DMS114 treated with DMSO at 0.1 percent for 48 hours (cell line): ENCODE measurements around the gene DIP2C.
"Not testable (repeated sequence)": the region's sequence is repeated elsewhere in the genome, so short reads cannot be mapped to it uniquely, and the experiment has no call there.

Experiments
- DNase-seq: peaks from one replicate; lab custom pipeline; 2025; ENCODE audit not compliant: unreplicated experiment; lab: John Stamatoyannopoulos, UW

The DIP2C gene

DNA sequence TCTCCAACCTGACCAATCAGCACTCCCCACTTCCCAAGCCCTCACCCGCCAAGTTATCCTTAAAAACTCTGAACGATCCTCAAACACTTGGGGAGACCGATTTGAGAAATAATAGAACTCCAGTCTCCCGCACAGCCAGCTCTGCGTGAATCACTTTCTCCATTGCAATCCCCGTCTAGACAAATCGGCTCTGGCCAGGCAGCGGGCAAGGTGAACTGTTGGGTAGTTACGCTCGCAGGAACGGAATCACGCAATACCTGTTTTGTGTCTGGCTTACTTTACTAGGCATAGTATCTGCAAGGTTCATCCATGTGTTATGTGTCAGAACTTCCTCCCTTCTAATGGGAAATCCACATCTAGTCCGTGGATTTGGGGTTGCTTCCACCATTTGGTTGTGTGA, 282.5 kb downstream of the DIP2C start:
- no peak for DNase-seq

DNA sequence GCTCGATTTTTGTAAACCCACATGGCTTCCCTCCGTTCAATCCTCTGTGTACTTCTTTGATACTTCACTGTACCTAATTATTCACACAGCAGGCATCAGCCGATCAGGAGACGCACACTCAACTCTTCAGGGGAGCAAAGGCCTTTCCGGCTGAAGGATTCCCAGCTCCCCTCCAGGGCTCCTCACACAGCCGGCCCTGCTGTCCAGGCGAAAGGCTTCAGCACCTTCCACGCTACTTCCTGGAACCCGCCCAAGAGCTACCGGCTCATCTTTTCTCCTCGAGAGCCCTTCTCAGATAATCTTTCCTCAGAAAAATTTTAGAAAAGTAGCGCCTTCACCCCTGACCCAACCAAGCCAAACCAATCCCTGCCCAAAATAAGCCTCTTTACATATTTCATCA, 283.8 kb downstream of the DIP2C start:
- no peak for DNase-seq

DNA sequence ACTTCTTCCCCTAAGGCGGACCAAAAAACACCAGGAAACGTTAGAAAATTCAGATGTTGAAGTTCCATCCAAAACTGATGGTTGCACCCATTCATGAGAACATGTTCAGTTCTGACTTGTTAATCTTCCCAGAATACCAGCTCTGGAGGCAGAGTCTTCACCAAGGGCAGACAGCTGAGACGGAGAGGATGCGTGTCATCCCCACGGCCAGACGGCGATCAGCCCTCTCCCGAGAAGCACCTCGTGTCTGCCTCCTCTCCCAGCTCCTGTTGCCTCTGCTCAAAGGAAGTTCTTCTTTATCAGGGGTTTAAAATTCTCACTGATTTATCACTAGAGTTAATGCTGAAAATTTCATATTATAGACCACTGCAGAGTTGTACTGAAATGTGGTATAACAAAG, 284.5 kb downstream of the DIP2C start:
- no peak for DNase-seq

DNA sequence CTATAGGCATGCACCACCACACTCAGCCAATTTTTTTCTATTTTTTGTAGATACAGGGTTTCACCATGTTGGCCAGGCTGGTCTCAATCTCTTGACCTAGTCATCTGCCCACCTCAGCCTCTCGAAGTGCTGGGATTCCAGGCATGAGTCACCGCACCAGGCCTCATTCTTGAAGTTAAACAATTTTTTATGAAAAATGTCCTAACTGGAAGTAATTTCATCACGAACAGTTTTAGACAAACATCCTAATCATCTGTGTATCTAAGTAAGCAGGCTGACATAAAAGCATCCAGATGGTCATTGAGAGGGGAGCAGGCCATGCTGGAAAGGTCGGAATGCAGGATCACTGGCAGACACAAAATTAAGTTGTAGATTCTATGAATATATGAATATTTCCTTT, 285.1 kb downstream of the DIP2C start:
- no peak for DNase-seq

DNA sequence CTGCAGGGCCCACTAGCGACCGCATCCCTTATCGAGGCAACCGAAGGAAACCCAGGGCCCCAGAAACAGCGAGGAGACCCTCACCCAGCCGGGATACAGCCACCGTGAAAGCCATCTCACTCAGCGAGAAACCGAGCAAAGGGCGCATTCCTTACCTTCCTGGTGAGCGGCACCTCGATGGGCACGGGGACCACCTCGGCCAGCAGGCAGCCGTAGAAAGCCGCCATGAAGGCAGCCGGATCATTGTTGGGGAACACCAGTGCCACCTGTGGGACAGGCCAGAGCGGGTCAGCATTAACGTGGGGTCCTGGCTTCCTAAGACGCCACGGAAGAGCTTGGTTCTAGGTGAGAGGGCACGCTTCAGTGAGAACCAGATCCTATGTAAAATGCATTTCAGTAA, 290.5 kb downstream of the DIP2C start:
- DNase-seq: no peak

DNA sequence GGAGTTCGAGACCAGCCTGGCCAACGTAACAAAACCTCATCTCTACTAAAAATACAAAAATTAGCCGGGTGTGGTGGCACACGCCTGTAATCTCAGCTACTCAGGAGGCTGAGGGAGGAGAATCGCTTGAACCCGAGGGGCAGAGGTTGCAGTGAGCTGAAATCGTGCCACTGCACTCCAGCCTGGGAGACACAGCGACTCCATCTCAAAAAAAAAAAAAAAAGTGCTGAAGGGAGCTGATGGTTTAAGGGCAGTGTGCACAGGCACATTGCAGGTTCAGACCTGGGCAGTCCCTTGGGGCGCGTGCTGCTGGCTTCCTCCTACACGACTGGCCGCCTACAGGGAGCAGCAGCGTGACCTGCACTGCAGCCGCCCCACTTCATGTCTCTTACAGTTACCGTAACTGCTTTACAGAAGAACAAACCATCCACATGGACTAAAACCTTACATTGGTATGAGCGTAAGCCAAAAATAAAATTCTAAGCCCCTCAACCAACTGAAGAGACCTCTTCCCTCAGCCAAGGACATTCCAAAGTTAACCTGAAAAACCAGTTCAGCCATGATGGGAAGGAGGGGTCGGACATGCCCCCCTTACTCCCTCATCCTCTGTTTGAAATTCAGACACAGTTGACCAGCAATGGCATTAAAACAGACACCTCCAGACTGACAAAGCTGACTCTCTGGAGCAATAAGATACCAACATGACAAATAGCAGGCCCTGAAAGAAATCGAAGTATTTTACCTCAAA, 292.0 kb downstream of the DIP2C start:
- DNase-seq: no peak

DNA sequence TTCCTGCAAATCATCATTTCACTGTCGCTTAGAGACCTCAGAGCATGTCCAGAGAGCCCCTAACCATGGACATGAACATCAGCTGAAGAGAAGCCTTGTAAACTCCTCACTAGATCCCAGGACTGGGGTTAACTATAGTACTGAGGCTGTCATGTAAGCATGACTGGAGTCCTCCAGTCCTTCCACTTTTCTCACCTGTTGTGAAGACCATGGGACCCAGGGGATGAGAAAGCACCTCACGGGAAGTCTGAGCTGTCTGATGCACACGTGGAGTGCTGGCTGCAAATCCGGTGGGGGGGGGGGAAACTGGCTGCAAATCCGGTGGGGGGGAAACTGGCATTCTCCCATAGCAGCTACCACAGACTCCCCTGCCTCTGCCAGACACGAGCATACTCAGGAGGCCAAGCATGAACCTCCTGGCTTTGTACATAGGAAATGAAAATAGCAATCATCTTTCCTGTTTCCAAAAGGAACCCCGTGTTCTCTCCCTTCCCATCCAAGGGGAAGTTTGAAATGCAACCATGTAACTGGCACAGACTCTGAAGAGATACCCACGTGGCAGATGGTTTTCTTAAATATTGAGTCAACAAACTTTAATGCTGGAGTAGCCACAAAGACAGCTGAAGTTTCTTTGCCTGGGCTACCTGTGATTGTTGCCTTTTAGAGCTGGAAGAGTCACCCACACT, 292.8 kb downstream of the DIP2C start:
- no peak for DNase-seq

DNA sequence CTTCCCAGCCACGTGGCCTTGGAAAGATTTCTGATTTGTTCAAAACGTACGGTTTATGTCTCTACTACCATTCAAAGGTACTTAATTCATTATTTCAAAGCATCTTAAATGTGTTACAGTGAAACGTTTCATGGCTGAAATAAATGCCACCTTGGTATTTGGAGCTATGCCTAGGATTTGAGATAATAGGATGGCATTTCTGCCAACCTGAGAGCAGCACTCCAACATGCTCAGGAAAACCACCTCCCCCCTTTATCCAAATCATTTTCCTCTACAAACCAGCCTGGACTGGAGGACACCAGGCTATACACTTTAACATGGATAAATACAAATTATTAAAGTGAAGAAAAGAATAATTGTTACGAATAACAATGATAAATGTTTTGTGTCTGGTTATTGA, 293.4 kb downstream of the DIP2C start:
- no peak for DNase-seq

DNA sequence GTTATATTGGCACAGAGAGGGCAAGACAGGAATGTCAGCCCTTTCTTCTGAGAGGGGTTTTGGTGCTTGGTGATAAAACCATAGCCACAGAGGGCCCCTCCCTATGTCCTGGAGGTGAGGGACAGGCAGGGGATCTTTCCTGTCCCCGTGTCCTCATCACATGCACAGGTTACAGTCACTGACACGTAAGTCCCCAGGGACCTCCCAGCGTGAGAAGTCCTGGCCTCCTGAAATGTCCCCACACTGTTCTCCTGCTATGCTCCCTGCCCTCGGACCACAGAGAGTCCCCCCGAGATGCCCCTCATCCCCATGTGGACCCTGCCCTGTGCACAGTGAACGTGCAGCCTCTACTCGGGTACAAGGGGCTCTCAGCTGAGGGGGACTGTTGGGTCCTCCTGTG, 293.8 kb downstream of the DIP2C start:
- DNase-seq: no peak

DNA sequence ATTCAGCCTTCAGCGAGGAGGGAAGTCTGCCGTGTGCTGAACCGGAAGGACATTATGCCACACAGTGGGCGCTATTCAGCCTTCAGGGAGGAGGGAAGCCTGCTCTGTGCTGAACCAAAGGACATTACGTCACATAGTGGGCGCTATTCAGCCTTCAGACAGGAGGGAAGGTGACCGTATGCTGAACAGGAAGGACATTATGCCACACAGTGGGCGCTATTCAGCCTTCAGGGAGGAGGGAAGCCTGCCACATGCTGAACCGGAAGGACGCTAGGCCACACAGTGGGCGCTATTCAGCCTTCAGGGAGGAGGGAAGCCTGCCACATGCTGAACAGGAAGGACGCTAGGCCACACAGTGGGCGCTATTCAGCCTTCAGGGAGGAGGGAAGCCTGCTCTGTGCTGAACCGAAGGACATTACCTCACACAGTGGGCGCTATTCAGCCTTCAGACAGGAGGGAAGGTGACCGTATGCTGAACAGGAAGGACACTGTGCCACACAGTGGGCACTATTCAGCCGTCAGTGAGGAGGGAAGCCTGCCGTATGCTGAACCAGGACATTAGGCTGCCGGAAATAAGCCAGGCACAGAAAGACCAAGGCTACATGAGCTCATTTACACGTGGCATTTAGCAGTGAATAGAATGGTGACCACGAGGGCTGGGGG, 294.9 kb downstream of the DIP2C start:
- DNase-seq: not testable (repeated sequence)

DNA sequence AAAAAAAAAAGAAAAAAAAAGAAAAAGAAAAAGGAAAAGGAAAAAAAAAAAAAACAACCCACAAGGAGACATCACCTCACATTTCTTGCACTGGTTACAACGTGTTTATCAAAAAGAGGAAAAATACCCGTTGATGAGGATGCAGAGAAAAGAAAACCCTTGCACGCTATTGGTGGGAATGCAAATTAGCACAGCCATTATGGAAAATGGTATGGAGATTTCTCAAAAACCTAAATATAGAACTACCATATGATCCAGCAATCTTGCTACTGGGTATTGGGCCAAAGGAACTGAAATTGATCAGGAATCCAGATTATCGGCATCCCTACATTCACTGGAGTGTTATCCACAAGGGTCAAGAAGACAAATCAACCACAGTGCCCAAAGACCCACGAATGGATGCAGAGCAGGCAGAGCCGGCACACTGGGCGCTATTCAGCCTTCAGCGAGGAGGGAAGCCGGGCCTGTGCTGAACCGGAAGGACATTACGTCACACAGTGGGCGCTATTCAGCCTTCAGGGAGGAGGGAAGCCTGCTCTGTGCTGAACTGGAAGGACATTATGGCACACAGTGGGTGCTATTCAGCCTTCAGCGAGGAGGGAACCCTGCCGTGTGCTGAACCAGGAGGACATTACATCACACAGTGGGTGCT, 295.6 kb downstream of the DIP2C start:
- DNase-seq: no peak

DNA sequence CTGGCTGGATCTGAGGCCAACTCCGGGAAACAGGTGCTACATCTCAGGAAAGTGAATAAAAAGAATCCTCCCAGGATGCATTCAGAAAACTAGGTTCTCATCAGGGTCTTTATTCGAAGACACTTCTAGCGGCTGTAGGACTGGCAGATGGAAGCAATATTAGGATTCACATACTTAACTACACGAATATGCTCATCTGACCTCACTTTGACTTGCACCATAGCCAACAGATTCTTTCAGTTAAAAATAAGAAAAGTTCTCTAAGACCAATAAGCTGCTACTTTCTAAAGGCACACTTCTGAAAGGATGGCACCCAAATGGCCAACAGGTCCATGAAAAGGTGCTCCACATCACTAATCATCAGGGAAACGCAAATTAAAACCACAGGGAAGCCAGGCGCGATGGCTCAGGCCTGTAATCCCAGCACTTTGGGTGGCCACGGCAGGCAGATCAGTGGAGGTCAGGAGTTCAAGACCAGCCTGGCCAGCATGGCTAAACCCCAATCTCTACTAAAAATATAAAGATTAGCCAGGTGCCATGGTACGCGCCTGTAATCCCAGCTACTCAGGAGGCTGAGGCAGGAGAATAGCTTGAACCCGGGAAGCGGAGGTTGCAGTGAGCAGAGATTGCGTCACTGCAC, 296.2 kb downstream of the DIP2C start:
- no peak for DNase-seq

DNA sequence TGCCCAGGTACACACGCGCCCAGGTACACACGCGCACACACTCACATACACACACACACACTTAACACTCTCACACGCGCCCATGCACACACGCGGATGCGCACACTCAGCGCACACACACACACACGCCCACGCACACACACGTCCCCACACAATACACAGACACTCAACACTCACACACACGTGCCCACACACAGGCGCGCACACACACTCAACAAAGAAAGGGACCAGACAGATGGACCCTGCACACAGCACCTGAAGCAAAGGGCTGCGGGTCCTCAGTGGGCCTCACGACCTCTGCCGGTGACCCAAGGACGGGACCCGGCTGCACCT, 296.8 kb downstream of the DIP2C start:
- no peak for DNase-seq

DNA sequence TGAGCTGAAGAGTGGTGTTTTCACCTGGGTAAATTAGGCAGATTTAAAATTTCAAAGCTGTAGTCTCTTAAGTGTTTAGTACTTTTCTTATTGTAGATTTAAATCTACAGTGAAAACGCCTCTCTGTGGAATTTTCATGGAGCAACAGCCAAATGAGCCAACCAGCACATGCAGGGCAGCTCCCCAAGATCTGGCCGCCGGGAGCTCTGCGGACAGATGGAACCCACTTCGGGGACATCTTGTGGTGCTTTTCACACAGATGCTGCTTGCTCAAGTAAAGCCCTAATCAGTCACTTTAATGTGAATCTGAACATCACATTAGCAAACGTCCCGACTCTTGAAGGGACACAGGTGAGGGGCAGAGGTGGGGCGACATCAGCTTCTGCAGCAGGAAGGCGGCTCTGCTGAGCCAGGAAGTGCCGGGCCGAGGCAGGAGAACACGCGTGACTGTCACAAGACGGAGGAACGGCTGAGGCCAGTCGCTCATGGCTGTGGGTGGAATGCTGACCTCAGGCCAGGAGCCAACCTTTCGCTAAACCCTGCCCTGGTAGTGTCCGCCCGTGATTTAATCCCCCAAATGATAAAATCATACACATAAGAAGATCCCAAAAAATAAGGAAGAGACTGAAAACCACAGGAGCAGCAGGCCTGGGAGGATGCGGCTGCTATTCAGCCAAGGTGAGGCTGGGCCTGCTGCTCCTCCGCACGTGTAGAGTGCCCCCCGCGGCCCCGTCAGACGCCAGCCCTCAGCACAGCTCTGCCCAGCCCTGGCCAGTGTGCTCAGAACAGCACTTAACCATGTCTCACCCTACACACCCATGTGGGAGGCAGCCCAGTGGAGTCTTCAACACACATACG, 297.4 kb downstream of the DIP2C start:
- no peak for DNase-seq

DNA sequence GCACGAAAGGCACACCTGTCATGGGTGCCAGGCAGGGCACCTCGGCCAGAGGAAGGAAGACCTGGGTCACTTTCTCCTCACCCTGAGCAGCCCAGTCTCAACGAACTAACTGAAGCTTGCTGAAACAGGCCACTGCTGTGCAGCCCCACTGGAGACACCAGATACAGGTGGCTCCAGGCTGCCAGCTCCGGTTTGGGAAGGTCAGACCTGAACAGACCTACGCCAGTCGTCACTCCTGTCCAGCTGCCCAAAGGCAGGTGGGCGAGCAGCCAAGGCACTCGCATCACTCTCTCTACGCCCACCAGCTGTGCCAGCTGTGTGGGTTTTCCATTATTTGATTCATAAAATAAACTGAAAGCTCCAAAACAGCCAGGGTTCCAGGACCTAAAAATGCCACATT, 298.2 kb downstream of the DIP2C start:
- DNase-seq: no peak

DNA sequence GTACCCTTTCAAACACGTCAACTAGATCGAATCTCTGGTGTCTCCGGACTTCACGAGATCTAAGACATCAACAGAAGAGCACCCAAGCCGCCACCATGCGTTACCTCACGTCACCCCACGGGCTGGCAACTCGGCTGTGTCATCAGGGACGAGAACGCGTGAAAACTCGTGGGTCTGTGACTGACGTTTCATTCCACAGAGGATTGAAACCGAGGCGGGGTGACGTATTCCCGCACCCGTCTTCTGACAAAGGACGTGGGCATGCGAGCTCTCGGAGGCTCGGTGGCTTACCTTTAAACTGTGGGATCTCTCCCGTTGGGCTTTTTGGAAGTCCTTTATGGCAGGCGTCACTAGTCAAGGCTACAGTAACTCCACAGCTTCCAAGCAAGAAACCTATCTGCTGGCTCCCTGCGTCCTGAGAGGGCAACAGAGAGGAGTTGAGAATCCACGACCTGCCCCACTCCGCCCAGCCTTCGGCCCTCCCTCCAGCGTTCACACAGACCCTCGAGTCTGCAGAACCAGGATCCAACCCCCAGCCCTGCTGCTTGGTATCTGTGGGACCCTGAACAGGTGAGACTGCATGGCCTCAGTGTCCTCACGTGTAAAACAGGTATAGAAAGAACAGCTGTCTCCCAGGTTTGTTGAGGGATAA, 298.9 kb downstream of the DIP2C start:
- DNase-seq: no peak

DNA sequence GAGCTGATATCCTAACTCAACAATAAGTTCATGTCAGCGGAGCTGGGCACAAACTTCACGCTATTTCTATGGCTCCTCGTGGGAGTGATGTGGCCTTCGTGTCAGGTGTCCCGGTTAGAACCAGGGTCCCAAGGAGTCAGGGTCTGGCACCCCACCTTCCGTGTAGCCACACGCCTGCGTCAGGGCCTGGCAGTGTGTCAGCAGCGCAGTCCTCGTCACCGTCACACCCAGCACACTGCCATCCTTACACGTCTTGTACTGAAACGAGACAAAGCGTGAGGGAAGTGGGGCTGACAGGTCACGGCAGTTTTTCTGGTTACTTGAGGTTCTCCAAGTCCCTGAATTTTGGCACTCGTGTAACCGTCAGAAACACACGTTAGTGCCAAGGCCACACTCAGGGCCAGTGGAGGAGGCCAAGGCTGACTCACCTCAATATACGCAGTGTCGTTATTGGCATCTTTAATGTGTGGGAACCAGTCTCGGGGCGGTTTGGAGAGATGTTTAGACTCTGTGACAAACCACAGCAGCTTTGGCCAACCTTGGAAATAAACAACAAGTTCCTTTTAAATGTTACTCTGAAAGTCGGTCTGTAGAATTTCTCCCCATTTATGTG, 299.5 kb downstream of the DIP2C start:
- no peak for DNase-seq

DNA sequence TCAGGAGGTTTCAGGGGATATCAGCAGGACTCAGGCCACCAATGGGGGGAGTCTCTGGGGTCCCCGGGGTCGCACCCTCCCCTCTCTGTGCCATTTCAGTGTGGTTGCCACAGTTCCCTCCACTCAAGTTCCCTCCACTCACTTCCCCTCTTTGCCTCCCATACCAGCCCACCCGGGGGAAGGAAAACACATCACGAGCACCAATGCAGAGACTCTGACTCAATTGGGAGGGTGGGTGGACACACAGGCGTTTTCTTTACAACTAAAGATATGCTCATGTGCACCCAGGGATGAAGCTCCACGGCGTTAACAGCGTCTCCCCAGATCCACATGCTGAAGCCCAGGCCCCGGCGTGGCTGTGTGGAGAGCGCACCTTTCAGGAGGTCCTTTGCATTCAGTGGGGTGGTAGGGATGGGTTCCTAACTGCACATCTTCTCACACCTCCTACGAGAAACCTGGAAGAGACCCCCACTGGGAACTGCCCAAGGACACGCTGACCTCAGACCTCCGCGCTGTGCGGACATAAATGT, 300.1 kb downstream of the DIP2C start:
- no peak for DNase-seq

DNA sequence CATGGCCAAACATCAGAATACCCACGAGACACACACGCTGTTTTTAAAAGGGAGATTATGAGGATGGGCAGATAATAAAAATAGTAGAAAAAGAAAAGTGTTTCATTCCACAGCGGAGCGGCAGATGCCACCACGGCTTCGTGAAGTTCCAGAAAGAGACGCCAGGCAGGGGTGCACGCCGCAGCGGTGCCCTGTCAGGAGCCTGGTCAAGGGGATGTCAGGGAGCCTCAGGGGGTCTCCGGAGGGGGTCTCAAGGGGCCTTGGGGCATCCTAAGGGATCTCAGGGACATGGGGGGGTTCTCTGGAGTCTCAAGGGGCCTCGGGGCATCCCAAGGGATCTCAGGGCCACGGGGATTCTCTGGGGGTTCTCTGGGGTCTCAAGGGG, 300.8 kb downstream of the DIP2C start:
- no peak for DNase-seq
